Peyer's patch (tissue), 4 donors: ENCODE results near the gene TMEM132C.

Source experiments
- POLR2A ChIP-seq, 2 donors: fragments of 450-650 bp; IDR thresholded peaks; one replicate each; pipeline ENCODE4 v1.5.1; 2017; ENCODE audit warnings: antibody characterized with exemption in 2 of 2, mild to moderate bottlenecking in 2 of 2, moderate library complexity in 2 of 2
- TF ChIP-seq, protein P1 (sequence below), 6 experiments: fragments of 450-650 bp in 4 of 6; fragments of 200-600 bp in 2 of 6; sonication (generic) in 1 of 6; IDR thresholded peaks; one replicate each; pipeline ENCODE4 v1.5.1; 2017 to 2019; ENCODE audit warnings: antibody characterized with exemption in 6 of 6, mild to moderate bottlenecking in 3 of 6, moderate library complexity in 1 of 6

DNA sequence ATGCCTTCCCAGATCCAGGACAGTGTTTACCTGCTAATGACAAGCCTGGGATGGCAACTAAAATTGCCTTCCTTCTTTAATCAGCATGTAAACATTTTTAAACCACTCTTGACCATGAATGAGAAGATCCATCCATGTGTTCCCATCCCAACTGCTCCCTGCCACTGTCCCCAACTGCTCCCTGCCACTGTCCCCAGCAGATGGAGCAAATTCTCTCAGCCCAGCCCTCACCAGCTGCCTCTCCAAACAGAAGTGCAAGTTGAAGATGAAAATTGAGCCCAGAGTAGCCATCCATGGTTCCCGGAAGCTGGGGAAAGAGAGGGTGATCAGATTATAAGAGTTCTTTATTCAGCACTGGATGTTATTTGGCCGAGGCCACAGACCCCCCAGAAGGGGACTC is 423.7 kb downstream of the TMEM132C start:
- TF ChIP-seq POLR2A (IDR thresholded peaks at IDR 0.05), result no peak
- TF ChIP-seq, protein P1, sequence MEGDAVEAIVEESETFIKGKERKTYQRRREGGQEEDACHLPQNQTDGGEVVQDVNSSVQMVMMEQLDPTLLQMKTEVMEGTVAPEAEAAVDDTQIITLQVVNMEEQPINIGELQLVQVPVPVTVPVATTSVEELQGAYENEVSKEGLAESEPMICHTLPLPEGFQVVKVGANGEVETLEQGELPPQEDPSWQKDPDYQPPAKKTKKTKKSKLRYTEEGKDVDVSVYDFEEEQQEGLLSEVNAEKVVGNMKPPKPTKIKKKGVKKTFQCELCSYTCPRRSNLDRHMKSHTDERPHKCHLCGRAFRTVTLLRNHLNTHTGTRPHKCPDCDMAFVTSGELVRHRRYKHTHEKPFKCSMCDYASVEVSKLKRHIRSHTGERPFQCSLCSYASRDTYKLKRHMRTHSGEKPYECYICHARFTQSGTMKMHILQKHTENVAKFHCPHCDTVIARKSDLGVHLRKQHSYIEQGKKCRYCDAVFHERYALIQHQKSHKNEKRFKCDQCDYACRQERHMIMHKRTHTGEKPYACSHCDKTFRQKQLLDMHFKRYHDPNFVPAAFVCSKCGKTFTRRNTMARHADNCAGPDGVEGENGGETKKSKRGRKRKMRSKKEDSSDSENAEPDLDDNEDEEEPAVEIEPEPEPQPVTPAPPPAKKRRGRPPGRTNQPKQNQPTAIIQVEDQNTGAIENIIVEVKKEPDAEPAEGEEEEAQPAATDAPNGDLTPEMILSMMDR (IDR thresholded peaks at IDR 0.05), result no peak
